H1 (cell line): ENCODE results near the gene NPM1. TPM values are rescaled to one million over a fixed set of nuclear protein-coding genes. Genes with fewer than 3 reads are reported as not detected.

ENCODE experiments used
- NRF1 ChIP-seq: IDR thresholded peaks from 2 replicates; pipeline ENCODE4 v1.6.1; 2011; ENCODE audit warnings: mild to moderate bottlenecking, low read depth, low read length, improper control_type of control experiment
- polyA plus RNA-seq, 7 experiments: library from polyadenylated mRNA; depleted of rRNA in 3 of 7; stranded (reverse) in 5 of 7; unstranded in 2 of 7; fragments of >200 nt in 5 of 7; fragments of 200-250 nt in 2 of 7; gene quantifications; 1 replicate in 5 of 7; 2 replicates in 1 of 7; 4 replicates in 1 of 7; pipeline versions ENCODE4 v1.2.1 to v1.2.3, GENCODE V29; 2011 to 2013; ENCODE audit warnings: missing spikeins in 2 of 7, mixed read lengths in 2 of 7
- total RNA-seq: library from RNA; stranded (reverse); fragmentation: NEBNext Ultra II Directional; extraction: Animal tissue kit (Norgen Biotek cat#: 25700); gene quantifications from 2 replicates; pipeline ENCODE4 v1.2.1, GENCODE V29; 2021

NPM1 gene
- total and polyA plus RNA-seq, 2 of the 8 experiments (the other 6 are each of a cell fraction or from before 2014, with no cell fraction given): 2,182 to 4,042 TPM

- TF ChIP-seq NRF1: no peak
These were observed 9.5 kb downstream of the NPM1 start (continued) for GRCh38 chr5:171397190-171397589.
